Stimulated activated CD8-positive, alpha-beta memory T cell treated with anti-CD3 and anti-CD28 coated beads, Interleukin-15, amount 100 ng/mL, for 48 hours (primary cell): ENCODE results near the gene PPP1CA.

Experiments
- DNase-seq, 2 donors: peaks; one replicate each; pipeline ENCODE4 v3.0.0-alpha.2; 2020; ENCODE audit warnings: low read depth in 2 of 2

Gene PPP1CA

GRCh38 chr11:67370351-67371076, 31.1 kb downstream of the PPP1CA start:
- DNase-seq, result no peak

DNA sequence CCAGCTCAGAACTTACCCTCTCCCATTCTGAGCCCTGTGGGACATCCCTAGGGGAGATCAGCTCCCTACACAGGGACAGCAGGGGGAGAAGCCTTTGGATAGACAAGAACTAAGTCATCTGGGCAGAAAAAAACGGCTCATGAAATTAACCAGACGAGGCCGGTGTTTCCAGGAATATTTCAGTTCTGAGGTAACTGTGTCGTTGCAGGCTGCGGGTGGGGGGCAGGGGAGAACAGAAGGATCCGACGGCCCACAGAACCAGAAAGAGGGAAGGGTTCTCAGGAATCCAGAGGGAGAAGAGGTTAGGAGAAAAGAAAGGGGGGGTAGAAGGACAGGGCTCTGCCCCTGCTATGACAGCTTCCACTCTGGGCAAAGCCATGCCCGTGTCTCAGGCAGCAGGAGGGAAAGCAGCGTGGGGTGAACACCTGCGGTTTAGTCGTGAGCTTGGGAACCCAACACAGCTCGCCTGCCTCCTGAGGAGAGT, 31.8 kb downstream of the PPP1CA start:
- no peak for DNase-seq

DNA sequence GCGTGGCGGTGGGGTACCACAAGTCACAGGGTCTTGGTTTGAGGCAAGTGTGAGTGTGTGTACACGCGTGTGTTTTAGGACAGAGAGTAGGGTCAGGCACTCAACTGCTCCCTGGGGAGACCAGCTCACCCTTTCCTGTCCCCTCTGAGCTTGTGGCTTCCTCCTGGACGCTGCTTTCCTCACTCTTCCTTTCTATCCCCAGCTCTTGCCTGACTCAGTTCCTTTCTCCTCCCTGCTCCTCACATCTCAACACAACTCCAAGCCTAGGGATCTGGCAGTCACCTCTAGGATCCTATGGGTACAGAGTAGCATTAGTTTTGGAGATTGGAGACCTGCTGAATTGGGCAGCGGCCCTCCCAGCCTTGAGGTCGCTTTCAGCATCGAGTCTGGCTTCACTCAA, 32.4 kb downstream of the PPP1CA start:
- no peak for DNase-seq

GRCh38 chr11:67368621-67369020, 33.0 kb downstream of the PPP1CA start:
- DNase-seq, result peak in 1 of 2 donors; percentile 40

GRCh38 chr11:67367761-67368227, 33.9 kb downstream of the PPP1CA start:
- DNase-seq, result no peak

DNA sequence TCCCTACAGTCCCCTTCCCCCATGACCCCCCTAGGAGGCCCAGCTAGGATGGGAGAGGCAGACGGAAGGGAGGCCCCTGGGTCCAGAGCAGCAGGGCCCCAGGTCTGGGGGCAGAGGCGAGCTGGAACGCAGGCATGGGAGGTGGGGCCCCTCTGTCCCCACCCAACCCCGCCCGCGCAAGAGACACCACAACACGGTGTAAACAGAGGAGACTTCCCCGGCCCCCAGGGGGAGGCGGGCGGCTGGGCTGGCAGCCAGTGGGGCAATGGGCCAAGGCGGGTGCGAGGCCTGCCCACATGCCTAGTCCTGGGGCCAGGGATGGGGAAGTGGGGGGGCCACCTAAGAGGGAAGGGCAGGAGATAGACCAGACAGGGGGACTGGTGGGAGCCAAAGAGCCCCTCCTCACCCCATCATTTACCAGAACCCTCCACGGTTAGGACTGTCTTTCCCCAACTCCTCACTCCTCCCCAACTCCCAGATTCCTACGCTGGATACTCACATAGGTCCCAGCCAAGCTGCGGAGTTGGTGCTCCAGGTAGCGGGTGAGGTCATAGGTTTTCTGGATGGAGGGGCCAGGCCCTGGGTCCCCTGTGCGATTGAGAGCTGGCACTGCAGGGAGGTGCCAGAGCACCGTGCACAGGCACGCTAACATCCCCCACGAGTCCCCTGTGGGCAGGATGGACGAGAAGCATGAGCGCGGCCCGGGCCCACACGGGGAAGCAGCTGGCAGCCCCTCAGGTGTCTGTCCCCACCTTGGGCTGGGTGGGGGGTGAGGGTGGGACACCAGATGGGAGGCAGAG, 34.5 kb downstream of the PPP1CA start:
- DNase-seq, result no peak

DNA sequence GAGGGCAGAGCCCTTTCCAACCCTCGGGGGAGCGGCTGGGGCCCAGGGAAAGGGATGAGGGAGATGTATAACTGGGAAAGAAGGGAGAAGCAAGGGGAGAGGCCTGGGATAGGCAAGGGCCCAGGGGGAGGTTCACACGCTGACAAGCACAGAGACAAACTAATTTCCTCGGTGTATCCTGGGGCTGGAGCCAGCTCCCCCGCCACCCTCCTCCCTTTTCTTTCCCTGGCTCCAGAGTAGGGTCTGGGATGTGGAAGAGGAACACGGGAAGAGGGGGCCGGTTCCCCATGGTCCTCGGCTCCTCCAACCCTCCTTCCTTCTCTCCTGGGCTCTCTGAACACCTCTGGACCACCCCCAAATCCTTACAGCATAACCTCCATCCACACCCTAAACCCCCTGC, 35.1 kb downstream of the PPP1CA start:
- no peak for DNase-seq

- DNase-seq, result no peak
Observed at GRCh38 chr11:67365736-67366444, 35.8 kb downstream of the PPP1CA start.

- no peak for DNase-seq
Observed at GRCh38 chr11:67364783-67365722, 36.6 kb downstream of the PPP1CA start.

GRCh38 chr11:67364169-67364568, 37.5 kb downstream of the PPP1CA start:
- no peak for DNase-seq

DNA sequence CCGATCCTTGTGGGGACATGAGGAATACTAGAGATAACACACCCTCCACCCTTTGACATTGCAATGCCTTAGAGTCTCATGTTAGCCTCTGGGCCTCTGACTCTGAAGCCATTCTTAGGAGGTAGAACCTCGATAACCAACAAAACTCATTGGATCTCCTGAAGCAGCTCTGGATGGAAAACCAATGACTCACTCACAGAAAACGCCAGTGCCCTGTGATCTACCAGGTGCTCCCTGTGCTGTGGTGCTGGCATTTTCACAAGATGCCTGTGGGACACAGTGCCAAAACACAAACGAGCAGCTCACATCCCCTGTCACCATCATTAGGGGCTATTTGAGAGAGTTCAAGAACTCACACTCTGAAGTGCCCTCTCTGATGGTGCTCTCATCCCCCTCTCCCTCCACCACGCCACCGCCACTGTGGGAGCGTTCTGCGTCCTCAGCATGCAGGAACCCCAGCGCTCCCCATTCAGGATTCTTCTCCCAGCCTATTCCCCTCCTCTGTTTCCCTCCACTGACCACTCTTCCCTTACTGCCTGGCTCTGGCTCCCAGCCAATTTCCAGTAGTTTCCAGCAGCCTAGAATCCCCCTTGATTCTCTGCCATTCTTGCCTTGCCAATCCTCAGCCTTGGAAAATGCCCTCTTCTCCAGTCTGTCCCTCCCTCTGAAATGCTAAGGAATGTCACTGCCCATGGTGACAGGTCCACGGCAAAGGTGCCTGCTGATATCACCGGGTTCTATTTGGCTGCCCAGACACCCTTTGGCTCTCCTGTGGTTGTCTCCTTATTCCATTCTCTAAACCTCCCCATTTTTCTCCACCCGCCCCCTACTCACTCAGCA, 43.6 kb downstream of the PPP1CA start:
- no peak for DNase-seq

GRCh38 chr11:67356864-67357561, 44.6 kb downstream of the PPP1CA start:
- peak; percentile 47 to 50 for DNase-seq

DNA sequence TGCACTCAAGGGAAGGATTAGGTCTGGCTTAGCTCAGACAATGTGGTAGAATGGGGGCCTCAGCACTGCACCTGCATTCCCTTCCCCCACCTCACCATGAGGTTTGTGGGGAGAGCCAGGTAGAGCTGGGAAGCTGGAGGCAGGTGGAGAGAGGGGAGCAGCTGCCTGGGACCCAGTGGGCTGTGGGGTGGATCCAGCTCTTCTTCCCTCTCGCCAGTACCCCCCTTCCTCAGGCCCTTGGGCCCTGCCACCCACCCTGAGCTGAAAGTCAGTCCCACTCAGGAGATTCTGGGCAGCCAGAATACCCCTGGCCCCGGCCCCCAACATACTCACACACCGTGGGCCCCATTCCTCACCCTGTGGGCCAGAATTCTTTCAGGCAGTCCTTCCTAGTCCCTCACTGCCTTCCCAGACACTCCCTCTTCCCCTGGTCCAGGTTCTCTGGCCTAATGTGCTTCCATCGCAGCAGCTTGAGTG, 45.2 kb downstream of the PPP1CA start:
- DNase-seq, result no peak

- no peak for DNase-seq
Observed at GRCh38 chr11:67355794-67356386, 45.8 kb downstream of the PPP1CA start.

- no peak for DNase-seq
Observed at GRCh38 chr11:67355023-67355793, 46.5 kb downstream of the PPP1CA start.

DNA sequence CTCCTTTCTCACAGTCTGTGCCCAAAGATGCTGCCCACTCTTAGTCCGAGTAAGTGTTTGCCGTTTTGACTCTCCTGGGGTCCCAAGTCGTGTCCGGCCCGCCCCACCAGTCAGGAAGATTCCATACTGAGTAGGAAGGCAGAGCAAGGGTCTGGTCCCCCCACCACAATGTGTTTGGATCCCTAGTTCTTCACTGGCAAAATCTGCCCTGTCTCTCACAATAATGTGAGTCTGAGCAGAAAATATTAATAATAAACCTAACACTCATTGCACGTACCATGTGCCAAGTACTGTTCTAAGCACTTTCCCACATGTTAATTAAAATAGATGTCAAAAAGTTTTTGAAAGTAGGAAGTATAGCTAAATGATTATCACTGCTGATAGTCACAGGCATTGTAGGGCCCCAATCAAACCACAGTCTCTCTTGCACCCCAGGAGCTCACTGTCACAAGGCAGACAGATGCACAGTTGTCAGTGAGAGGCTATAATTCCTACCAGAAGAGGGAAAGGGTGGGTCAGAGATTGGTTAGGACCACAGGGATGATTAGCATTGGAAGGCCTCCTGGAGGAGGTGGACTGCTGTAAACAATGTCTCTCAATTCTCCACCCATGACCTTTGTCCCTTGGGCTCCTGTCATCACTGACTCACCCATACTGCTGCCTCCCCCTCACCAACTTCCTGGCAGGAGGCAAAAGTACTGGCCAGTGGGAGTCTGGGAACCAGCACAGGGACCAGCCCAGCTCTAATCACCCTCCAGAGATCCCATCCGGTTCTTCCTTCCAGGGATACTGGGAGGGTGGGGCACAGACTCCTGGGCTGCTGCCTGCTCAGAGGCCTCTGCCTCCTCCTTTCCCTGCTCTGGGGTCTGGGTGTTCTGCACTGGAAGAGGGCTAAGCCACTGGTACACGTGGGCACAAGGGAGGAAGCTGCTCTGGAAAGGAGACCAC, 47.3 kb downstream of the PPP1CA start:
- DNase-seq, result no peak
